Right renal pelvis (tissue), 4 donors: Measurements from ENCODE around the gene FBXW8. TPM values are rescaled to one million over a fixed set of nuclear protein-coding genes. Genes with fewer than 3 reads are reported as not detected.

Experiments used
- DNase-seq, 4 donors: peaks; one replicate each; pipeline ENCODE4 v3.0.0-alpha.2; 2013; ENCODE audit warnings: low read depth in 4 of 4, low spot score in 3 of 4, missing footprints in 1 of 4
- polyA plus RNA-seq, 4 donors: library from polyadenylated mRNA; unstranded; fragments of 120-200 nt; gene quantifications; one replicate each; pipeline ENCODE4 v1.2.1, GENCODE V29; 2013; ENCODE audit not compliant: insufficient read length in 4 of 4

Gene FBXW8
- polyA plus RNA-seq, 4 donors, result 22.1 to 25.6 (median 23.7) TPM

DNA sequence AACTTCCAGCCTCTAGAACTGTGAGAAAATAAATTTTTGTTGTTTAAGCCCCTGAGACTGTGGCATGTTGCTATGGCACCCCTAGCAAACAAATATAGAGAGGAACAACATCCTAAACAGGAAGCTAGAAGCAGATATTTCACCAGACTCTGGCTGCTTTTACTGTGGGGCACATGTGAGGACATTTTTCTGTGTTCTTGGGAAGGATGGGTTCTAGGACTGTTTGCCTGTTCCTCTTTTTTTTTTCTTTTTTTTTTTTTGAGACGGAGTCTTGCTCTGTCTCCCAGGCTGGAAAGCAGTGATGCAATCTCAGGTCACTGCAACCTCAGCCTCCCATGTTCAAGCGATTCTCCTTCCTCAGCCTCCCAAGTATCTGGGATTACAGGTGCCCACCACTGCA lies 25.3 kb upstream of the FBXW8 start:
- DNase-seq, result no peak

DNA sequence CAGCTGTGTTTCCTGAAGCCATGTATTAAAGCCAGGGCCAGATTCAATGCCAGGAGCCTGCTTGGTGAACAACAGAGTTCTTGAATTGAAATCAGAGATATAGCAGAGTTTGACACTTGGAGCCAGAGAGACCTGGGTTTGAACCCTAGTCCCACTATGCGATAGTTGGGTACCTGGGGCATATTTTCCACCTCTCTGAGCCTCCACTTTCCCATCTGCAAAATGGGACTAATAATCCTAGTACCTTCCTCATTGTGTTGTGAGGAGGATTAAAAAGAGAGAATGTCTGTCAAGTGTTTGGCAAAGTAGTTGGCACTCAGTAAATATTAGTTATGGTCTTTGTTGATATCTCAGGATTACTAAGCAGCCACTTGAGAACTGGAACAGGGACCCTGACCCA lies 23.5 kb upstream of the FBXW8 start:
- DNase-seq, result no peak

DNA sequence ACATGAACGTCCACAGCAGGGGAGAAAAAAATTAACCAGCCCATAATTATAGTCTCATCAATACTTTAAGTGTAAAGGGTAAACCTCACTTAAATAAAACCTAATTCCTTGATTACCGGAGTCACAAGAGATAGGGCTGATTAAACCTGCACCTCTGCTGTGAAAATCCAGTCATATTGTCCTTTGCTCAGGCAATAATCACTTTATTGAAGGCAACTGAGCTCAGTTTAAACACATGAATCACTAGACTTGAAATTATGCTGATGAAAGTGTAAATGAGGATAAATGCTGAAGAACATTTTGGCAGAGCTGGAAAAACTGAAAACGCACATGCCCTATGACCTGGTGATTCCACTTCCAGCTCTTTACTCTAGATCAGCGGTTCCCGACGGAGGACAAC lies 22.9 kb upstream of the FBXW8 start:
- no peak for DNase-seq

DNA sequence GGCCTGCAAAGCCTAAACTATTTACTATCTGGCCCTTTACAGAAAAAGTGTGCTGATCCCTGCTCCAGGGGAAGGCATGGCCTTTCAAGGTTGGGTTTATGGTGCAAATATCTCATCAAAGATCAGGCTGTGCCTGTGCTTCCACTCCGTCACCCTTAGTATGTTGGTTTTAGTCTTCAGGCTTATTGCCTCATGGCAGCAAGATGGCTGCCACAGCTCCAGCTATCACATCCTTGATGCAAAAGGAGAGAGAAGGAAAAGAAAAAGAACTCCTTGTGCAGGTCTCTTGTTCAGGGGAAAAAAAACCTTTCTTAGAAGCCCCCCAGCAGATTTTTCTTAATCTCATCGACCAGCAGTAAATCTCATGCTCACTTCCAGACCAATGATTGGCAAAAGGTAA lies 20.4 kb upstream of the FBXW8 start:
- DNase-seq, result no peak

DNA sequence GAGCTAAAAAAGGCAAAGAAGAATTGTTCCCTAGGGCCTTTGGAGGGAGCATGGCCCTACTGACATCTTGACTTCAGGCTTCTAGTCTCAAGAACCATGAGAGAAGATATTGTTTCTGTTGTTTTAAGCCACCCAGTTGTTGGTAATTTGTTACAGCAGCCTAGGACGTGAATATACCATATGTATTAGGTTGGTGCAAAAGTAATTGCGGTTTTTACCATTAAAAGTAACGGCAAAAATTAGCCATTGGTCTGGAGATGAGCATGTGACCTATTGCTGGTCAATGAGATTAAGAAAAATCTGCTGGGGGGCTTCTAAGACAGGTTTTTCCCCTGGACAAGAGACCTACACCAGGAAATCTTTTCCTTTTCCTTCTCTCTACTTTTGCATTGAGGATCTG lies 19.7 kb upstream of the FBXW8 start:
- no peak for DNase-seq

DNA sequence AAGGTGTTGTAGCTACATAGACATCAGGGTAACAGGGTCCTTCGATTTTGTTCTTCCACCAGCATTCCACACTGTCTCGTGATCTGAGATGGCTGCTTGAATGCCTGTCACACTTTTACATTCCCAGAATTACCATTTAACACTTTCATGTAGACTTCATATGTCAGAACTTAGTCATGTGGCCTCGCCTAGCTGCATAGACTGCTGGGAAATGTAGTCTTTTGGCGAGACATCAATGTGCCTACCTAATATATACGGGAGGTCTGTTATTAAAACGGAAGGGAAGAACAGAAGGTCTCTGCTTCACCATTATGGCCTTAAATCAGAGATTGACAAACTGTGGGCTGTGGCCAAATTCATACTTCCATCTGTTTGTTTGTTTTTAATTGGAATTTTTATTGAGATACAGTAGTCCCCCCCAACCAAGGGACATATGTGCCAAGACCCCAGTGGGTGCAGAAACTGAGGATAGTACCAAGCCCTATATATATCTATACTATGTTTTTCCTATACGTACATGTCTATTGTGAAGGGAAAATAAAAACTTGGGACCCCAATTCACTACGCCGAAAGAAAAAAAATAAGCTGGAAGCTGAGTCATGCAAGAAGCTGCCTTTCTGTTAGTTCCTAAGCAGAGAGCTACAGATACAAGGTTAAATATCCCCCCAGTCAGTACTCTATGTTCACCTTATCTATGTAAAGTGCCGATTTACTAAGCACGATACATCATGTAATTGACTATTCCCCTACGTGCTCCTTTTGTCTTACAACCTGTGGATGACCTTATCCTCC lies 18.2 kb upstream of the FBXW8 start:
- DNase-seq, result no peak

DNA sequence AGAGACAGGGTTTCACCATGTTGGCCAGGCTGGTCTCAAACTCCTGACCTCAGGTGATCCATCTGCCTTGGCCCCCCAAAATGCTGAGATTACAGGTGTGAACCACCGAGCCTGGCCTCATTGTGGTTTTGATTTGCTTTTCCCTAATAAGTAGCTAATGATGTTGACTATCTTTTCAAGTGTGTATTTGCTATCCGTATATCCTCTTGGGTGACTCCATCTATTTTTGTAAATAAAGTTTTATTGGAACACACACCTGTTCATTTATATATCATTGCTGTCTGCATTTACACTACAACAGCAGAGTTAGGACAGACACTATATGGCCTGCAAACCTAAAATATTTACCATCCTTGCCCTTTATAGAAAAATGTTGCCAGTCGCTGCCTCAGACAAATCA lies 15.8 kb upstream of the FBXW8 start:
- DNase-seq, result no peak

DNA sequence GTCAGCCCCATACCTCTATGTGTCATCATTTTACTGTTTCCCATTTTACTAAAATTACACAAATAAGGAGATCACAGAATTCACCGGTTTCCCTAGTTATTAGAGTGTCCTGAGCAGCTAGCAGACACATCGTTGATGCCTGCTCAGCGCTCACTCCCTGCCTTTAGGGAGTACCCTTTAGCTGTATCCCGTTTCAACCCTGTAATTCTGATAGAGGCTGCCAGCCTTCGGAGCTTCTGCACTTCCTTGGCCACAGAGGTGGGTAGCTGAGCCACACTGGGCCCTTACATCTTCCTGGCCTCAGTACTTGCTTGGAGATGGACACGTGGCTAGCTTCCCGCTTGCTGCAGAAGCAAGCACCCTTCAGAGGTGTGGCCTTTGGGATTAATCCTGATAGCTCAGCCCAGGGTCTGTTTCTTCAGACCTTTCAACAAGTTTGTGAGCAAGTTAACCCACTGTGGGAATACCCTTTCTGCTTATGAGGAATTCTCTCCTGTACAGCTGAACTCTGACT lies 14.3 kb upstream of the FBXW8 start:
- DNase-seq, result no peak

DNA sequence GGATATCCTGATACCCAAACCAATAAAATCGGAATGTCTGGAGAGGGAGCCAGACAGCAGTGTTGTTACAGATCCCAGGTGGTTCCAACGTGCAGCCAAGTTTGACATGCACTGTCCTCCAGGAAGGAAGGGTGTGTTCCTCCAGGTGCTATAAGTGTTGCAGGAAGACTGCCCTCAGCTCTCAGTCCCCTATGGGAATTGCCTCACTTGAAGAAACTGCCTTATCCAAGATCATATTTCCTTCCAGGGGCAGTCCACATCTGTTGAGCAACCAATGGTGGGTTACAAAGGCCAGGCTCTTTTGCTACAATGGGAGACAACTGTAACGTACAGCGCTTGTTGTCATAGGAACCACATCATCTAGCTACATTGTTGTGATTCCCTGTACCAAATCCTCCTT lies 13.3 kb upstream of the FBXW8 start:
- no peak for DNase-seq

DNA sequence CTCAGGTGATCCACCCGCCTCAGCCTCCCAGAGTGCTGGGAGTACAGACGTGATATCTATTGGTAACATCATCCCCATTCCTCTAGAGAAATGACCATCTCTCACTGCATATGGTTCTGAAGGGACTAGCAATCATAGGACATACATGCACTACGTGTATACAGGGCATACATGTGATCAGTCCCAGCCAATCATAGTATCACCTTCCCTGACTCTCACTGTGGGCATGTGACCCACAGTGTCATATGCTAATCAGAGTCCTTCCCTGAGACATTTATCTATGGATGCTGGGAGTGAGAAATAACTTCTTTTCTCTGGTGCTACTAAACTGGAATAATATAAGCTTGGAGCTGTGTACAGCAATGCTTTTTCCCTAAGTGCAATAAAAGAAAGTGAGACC lies 12.1 kb upstream of the FBXW8 start:
- DNase-seq, result no peak

DNA sequence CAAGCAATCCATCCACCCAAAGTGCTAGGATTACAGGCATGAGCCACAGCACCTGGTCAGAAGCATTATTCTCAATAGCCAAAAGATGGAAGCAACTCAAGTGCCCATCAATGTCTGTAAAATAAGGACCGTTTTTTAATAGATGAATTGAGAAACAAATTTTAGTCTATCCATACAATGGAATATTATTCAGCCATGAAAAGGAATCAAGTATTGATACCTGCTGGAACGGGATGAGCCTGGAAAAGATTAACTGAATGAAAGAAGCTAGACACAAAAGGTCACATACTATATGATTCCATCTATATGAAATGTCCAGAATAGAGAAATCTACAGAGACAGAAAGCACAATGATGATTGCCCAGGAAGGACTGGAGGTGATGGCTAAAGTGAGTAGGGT lies 9.1 kb upstream of the FBXW8 start:
- DNase-seq, result no peak

DNA sequence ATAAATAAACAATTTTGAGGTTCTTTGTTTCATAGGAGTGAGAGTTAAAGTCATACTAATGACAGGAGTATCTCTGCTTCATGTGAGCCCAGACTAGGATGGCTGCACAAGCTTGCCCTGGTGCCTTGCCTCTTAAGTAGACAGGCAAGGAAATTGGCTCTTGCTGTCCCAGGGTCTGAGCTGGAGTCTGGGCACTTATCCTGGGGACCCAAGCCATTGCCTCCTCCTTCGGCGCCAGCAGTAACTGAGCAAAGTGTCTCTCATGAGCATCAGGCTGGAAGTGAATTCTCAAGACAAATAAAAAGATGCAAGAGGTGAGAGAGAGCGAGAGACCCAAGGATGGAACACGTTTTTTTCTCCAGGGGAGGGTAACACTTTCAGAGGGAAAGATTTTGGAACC lies 6.9 kb upstream of the FBXW8 start:
- no peak for DNase-seq

DNA sequence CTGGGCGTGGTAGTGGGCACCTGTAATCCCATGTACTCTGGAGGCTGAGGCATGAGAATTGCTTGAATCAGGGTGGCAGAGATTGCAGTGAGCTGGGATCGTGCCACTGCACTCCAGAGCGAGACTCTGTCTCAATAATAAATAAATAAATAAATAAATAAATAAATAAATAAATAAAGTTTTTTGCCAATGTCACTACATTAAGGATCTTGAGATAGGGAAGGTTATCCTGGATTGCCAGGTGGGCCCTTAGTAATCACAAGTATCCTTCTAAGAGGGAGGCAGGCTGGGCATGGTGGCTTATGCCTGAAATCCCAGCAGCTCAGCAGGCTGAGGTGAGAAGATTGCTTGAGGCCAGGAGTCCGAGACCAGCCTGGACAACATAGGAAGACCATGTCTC lies 4.5 kb upstream of the FBXW8 start:
- no peak for DNase-seq

DNA sequence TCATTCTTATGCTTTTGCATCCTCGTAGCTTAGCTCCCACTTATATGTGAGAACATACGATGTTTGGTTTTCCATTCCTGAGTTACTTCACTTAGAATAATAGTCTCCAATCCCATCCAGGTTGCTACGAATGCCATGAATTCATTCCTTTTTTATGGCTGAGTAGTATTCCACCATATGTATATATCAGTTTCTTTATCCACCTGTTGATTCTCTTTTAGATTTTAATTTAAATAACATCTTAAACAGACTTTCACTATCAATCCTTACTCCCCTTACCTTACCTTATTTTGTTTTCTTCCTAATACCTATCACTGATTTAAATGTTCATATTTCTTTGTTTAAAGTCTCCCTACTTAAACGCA lies 488 bp upstream of the FBXW8 start:
- no peak for DNase-seq

DNA sequence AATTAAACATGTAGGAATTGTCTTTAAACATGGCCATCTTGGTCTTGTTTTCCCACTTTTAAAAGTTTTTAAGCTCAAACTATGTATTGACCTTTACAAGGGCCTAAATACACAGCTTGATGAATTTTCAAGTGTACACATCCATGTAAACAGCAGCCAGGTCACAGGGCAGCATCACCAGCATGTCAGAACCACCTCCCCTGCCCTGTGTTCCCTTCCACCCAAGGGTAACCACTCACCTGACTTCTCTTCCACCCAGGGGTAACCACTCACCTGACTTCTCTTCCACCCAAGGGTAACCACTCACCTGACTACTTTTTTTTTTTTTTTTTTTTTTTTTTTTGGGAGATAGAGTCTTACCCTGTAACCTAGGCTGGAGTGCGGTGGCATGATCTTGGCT lies 4.6 kb downstream of the FBXW8 start:
- no peak for DNase-seq

DNA sequence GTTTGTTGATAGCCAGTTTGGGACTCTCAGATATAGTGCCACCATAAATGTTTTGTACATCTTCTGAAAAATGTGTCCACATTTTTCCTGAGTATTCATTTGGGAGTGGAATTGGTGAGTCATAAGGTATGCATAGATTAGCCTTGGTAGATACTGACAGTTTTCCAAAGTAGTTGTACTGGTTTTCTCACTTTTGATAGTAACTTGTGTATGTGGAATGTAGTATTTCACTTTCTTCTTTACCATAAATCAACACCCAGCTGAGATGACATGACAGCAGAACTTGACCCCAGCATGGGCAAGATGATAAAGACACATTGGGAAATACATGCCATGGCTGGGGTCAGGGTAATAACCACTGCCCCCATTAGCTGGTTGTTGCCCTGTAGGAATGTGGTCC lies 5.4 kb downstream of the FBXW8 start:
- DNase-seq, result no peak

DNA sequence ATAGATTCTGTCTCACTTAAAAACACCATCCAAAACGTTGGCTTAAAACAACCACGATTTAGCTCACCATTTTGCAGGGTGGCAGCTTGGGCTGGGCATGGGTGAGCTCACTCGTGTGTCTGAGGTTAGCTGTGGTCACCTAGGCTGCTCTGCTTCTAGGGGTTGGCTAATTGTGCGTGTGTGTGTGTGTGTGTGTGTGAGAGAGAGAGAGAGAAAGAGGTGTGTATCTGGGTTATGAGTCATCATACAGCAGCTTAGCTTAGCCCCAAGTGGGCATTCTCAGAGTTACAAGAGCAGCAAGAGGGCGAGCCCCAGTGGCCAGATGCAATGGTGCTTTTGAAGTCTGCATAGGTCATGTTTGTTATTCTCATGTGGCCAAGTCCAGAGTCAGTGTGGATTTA lies 6.0 kb downstream of the FBXW8 start:
- DNase-seq, result no peak

DNA sequence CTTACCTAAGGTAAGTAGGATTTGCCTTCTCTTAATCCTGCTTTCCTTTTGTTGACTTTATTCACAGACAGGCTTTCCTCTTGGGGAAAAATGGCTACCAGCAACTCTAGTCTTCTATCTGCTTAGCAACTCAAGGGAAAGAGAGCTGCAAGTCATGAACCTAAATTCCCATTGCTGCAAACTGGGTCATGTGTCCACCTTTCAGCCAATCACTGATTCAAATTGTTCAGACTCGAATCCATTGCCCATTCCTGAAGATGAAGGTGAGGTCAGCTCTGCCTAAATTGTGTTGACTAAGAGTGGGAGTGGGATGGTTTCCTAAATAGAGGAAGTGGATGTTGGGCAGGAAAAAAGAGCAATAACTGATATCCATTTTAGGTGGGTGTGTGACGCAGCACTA lies 7.7 kb downstream of the FBXW8 start:
- DNase-seq, result no peak

DNA sequence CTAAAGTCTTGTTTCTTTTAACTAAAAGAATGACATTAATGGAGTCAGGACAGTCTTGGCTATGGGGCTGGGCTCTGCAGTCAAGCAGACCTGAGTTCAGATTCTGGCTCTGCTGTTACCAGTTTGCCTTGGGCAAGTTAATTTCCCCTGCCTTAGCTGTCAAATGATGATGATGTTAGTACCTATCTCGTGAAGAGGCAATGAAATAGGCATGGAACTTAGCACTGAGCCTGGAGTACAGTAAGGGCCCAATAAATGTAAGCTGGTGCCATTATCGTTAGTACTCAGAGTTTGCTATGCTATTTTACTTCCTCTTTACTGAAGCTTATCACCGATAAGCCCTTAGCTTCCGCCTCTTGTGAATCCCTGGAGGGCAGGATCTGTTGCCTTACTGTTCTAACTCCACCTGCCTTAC lies 8.5 kb downstream of the FBXW8 start:
- DNase-seq, result no peak

DNA sequence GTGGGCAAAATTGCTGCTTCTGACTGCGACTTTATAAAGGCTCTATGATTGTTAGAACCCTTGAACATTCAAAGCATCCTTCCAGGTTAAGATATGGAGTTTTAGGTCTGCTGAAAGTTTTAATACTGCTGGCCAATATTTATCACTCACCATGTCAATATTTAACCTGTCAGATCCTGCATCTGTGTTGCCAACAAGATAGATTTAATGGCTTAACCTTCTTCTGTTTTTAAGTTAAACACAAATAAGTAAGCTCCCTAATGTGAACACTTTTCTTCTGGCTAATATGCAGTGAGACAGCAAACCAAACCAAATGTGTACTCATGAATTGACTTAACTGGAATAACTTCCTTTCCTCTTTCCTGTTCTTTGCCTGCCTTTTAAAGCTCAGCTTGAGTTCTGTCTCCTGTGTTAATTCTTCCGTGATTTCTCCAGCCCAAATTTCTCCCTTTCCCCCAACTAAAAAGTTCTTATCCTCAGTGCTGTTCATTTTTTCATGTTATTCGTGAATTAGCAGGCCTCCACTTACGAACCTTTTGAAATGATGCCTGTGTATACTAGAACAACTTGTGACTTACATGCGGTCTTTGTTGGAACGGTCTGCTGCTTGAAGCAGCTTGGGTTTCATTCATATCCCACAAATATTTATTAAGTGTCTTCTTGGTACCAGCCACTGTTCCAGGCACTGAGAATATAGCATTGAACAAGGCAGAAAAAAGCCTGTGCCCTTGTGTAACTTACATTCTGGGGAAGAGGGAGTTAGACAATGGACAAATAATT lies 9.1 kb downstream of the FBXW8 start:
- no peak for DNase-seq

DNA sequence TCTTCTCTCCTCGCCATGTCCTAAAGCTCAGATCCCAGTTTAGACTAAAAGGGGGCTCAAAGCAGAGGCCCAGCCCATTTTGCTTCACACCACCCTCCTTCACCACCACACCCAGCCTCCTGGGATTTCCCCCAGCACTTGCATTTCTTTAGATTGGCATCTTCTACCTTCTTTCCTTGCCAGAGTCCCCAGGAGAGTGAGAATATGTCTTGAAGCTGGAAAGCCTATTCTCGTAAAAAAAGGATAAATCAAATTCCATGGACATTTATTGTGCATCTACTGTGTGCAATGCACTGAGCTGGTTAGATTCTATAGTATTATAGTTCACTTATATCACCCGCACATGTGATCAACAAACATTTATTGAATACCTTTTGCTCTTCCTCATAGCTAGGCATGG lies 10.2 kb downstream of the FBXW8 start:
- DNase-seq, result no peak

DNA sequence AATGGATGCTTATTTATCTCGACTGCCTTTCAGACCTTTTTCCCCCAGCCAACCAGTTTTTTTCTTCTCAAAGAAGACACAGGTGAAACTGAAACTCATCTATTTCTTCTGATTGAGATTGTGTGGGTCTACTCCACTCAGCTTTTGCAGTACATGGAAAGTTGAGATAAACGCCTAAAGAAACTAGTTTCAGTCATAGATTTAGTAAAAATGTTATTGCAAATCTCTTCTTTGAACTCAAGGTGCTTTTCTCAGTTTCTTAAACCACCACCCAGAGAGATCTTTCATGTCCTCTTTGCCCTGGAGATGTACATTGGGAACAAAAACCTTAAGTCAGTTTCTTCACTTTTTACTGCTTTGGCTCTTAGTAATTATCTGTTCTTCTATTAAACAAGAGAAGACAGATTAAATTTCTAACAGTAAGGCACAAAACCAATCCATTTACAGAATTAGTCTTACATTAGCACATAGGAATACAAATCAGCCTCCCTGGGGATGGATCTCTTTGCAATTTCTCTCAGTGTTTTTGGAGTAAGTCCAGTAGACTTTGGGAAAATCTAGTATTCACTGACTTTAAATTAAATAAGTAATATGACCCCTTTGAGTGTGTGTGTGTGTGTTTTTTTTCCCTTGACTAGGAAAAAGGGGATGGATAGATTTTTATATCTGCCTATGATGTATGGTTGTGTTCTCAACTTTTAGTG lies 11.6 kb downstream of the FBXW8 start:
- no peak for DNase-seq
